ENCODE measurements around the gene SCIN. TPM values are rescaled to one million over a fixed set of nuclear protein-coding genes. Genes with fewer than 3 reads are reported as not detected.

SCIN gene
- 0.21 and 0.23 TPM in 2 replicates for total RNA-seq (2014; rRNA removed; shearing (Covaris generic))

GRCh38 chr7:12570534-12571461, at the start of gene SCIN:
Gene SCIN (plus strand): TSS chr7:12570720. CDS start chr7:12570787, 67 bp downstream.

DNA sequence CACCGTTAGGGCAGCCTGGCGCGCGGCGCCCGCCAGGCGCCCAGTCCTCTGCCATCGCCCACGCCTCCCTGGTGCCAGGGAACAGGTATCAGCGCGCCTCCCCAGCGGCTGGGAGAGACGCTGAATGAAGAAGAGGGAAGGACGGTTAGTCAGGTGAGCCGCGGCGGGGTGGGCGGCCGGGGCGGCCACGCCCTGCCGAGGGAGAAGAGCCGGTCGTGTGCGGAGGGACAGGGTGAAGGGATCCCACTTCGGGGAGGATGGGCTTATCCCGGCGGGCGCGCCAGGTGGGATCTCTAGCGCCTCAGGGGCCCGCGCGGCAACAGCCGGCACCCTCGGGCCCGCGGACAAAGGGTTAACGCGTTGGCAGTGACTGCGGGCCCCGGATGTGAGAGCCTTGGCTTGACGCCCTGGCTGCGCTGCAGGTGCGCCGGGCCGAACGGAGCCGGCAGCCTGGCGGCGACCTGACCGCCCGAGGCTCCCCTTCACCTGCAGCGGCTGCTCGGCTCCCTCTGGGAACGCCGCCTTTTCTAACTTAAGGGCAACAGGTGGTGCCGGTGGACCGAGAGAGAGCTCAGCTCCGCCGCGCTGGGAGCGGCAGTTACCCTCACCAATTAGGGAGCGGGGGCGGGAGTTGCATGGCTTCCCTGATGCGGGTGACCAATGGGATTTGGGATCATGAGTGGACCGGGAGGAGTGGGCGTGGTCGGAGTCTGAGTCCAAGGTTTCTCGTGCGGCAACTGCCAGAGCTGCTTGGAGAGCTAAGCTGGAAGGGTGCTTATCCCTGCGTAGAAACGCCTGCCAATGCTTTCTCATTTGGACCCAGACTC, 116.6 kb downstream of the SCIN start, which contains the start of gene ARL4A:
ARL4A (plus strand) TSS at position 743 of the 827 bp plus-strand sequence. CDS start 622 bp downstream, outside the sequence.

Small RNAs within 50 kb of the gene (small RNA-seq; reads per million reads assigned to genes)
- gene RF00264: not detected

Other genes starting within 250 kb of the SCIN start
- gene VWDE, start 166.9 kb upstream of the SCIN start, total RNA-seq (2014; rRNA removed; shearing (Covaris generic)): 0.82 and 1.5 TPM in 2 replicates
- gene ARL4A, start 116.9 kb downstream of the SCIN start, total RNA-seq (2014; rRNA removed; shearing (Covaris generic)): 28.8 and 32.2 TPM in 2 replicates